ENCODE data around the gene CHD1. TPM values are rescaled to one million over a fixed set of nuclear protein-coding genes. Genes with fewer than 3 reads are reported as not detected.

Gene CHD1
- total RNA-seq, 1 experiment from 2014 or later: 52.5 TPM

GRCh38 chr5:98906756-98907355 is 22.0 kb downstream of the CHD1 start:
- Histone ChIP-seq H3K36me3 (ENCODE audit: control insufficient read depth, insufficient read depth, low read length) (no peaks in the 10 kb centered on the region), H3K4me3 (ENCODE audit: low read depth, low read length) (no peak overlapping the region), H3K27me3 (replicated peaks; ENCODE audit: control insufficient read depth, insufficient read depth, low read length) (no peaks in the 10 kb centered on the region), H3K4me1 (no peaks in the 10 kb centered on the region), H3K9me3 (no peaks in the 10 kb centered on the region)
- H3K4me1 Mint-ChIP-seq (ENCODE audit: low read depth, unreplicated experiment): peaks cover 6% of the 10 kb centered on the region
- H3K9me3 Mint-ChIP-seq (ENCODE audit: unreplicated experiment): no peaks in the 10 kb centered on the region
- intact Hi-C loops (cut with micrococcal nuclease; ENCODE audit: unreplicated experiment): loop anchor here (1.0 kb wide), 2 partner anchors 125 to 153 kb away; no protein-coding TSS in a partner anchor
- H3K36me3 Mint-ChIP-seq (ENCODE audit: insufficient read depth, unreplicated experiment): peaks cover 15% of the 10 kb centered on the region
- POLR2A ChIA-PET: no interaction called here
- no peaks in the 10 kb centered on the region for H3K27me3 Mint-ChIP-seq (ENCODE audit: insufficient read depth, unreplicated experiment)
- CTCF ChIA-PET: interaction anchor here (0.6 kb wide), 1 partner anchor 154 kb away, joined by 3 read pairs; no protein-coding TSS in a partner anchor
- H3K27ac Mint-ChIP-seq (ENCODE audit: unreplicated experiment): no peak overlapping the region
- no TSS peak for BruUV-seq (replicated peaks)
- TF ChIP-seq CTCF (IDR thresholded peaks at IDR 0.05; ENCODE audit: insufficient read depth in 1 of 2, low read depth in 1 of 2, low read length in 1 of 2, severe bottlenecking in 1 of 2, unreplicated experiment in 1 of 2): no peak
- H3K4me3 Mint-ChIP-seq (ENCODE audit: unreplicated experiment): no peak overlapping the region
- no peak for DNase-seq

- no peak overlapping the region for H3K27ac Mint-ChIP-seq (ENCODE audit: unreplicated experiment)
- H3K27me3 ChIP-seq (replicated peaks; ENCODE audit: control insufficient read depth, insufficient read depth, low read length): no peaks in the 10 kb centered on the region
- no peaks in the 10 kb centered on the region for H3K9me3 ChIP-seq
- H3K4me1 Mint-ChIP-seq (ENCODE audit: low read depth, unreplicated experiment): peaks cover 6% of the 10 kb centered on the region
- H3K9me3 Mint-ChIP-seq (ENCODE audit: unreplicated experiment): no peaks in the 10 kb centered on the region
- peak in 1 of 2 experiments; percentile 47 for DNase-seq
- peaks cover 22% of the 10 kb centered on the region for H3K36me3 Mint-ChIP-seq (ENCODE audit: insufficient read depth, unreplicated experiment)
- no peaks in the 10 kb centered on the region for H3K4me1 ChIP-seq
- no peak overlapping the region for H3K4me3 Mint-ChIP-seq (ENCODE audit: unreplicated experiment)
- ChIA-PET POLR2A (no interaction called here), CTCF (no interaction called here)
- BruUV-seq (replicated peaks): no TSS peak
- no peak overlapping the region for H3K4me3 ChIP-seq (ENCODE audit: low read depth, low read length)
- no peaks in the 10 kb centered on the region; the same call in 1 of the 2 replicates for H3K36me3 ChIP-seq (ENCODE audit: control insufficient read depth, insufficient read depth, low read length)
- peak; percentile 59 to 68 for TF ChIP-seq CTCF (IDR thresholded peaks at IDR 0.05; ENCODE audit: insufficient read depth in 1 of 2, low read depth in 1 of 2, low read length in 1 of 2, severe bottlenecking in 1 of 2, unreplicated experiment in 1 of 2)
- intact Hi-C loops (cut with micrococcal nuclease; ENCODE audit: unreplicated experiment): loop anchor here (1.0 kb wide), 2 partner anchors 126 to 154 kb away; no protein-coding TSS in a partner anchor
- H3K27me3 Mint-ChIP-seq (ENCODE audit: insufficient read depth, unreplicated experiment): no peaks in the 10 kb centered on the region
Observed at GRCh38 chr5:98905857-98906688, 22.7 kb downstream of the CHD1 start.

- H3K27ac Mint-ChIP-seq (ENCODE audit: unreplicated experiment): no peak overlapping the region
- no TSS peak for BruUV-seq (replicated peaks)
- no peak for TF ChIP-seq CTCF (IDR thresholded peaks at IDR 0.05; ENCODE audit: insufficient read depth in 1 of 2, low read depth in 1 of 2, low read length in 1 of 2, severe bottlenecking in 1 of 2, unreplicated experiment in 1 of 2)
- Histone ChIP-seq H3K27me3 (replicated peaks; ENCODE audit: control insufficient read depth, insufficient read depth, low read length) (no peaks in the 10 kb centered on the region), H3K36me3 (ENCODE audit: control insufficient read depth, insufficient read depth, low read length) (no peaks in the 10 kb centered on the region; the same call in 1 of the 2 replicates), H3K4me3 (ENCODE audit: low read depth, low read length) (no peak overlapping the region), H3K4me1 (no peaks in the 10 kb centered on the region), H3K9me3 (no peaks in the 10 kb centered on the region)
- no peaks in the 10 kb centered on the region for H3K9me3 Mint-ChIP-seq (ENCODE audit: unreplicated experiment)
- no peak overlapping the region for H3K4me3 Mint-ChIP-seq (ENCODE audit: unreplicated experiment)
- ChIA-PET CTCF (no interaction called here), POLR2A (no interaction called here)
- DNase-seq: no peak
- no peaks in the 10 kb centered on the region for H3K27me3 Mint-ChIP-seq (ENCODE audit: insufficient read depth, unreplicated experiment)
- H3K4me1 Mint-ChIP-seq (ENCODE audit: low read depth, unreplicated experiment): peaks cover 6% of the 10 kb centered on the region
- peaks cover 35% of the 10 kb centered on the region for H3K36me3 Mint-ChIP-seq (ENCODE audit: insufficient read depth, unreplicated experiment)
- intact Hi-C loops (cut with micrococcal nuclease; ENCODE audit: unreplicated experiment): no loop called here
Observed at GRCh38 chr5:98904780-98905179, 24.0 kb downstream of the CHD1 start.

Measured in Caco-2 (cell line).